ENCODE data around the gene FXYD4.
A peak's percentile ranks its signal among the peaks of the same experiment; 100 is the strongest.
"Not testable (repeated sequence)": the region's sequence is repeated elsewhere in the genome, so short reads cannot be mapped to it uniquely, and the experiment has no call there.

FXYD4 gene

GRCh38 chr10:43391496-43391895 lies 20.1 kb downstream of the FXYD4 start:
- no peak for DNase-seq (ENCODE audit: low read depth)
- no peak overlapping the region for H3K4me3 ChIP-seq (ENCODE audit: low read depth, low read length)

DNA sequence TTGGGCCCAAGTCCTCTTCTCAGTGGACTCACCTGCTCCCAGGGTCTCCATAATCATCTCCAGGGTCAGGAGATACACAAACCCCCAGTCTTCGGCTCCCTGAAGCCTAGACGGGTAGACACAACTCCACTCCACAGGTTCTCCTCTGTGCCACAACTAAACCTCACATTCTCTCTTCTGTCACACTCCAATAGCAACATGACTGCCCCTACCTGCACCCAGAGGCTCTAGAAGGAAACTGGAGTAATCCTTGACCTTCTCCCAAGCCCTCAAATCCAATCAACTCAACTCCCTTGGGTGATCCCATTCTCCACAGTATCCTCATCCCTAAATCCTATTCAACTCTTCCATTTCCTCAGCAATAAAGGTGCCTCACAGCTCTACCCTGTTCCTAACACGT lies 21.3 kb downstream of the FXYD4 start:
- H3K4me3 ChIP-seq (ENCODE audit: low read depth, low read length) = no peak overlapping the region
- no peak for DNase-seq (ENCODE audit: low read depth)

DNA sequence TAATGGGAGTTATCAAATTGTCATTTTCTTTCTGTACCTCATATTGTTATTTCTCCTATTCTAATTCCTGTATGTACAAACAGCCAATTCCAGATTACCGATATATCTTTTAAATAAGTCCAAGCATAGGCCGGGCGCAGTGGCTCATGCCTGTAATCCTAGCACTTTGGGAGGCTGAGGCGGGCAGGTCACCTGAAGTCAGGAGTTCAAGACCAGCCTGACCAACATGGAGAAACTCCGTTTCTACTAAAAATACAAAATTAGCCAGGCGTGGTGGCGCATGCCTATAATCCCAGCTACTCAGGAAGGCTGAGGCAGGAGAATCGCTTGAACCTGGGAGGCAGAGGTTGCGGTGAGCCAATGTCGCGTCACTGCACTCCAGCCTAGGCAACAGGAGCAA lies 21.8 kb downstream of the FXYD4 start:
- DNase-seq (ENCODE audit: low read depth); H3K4me3 ChIP-seq (ENCODE audit: low read depth, low read length): not testable (repeated sequence)

GRCh38 chr10:43393606-43394360 lies 22.3 kb downstream of the FXYD4 start:
- no peak for DNase-seq (ENCODE audit: low read depth)
- no peak overlapping the region for H3K4me3 ChIP-seq (ENCODE audit: low read depth, low read length)

- no peak for DNase-seq (ENCODE audit: low read depth)
- H3K4me3 ChIP-seq (ENCODE audit: low read depth, low read length) = no peak overlapping the region
These were observed 23.4 kb downstream of the FXYD4 start for GRCh38 chr10:43394868-43395267.

GRCh38 chr10:43395571-43396060 lies 24.2 kb downstream of the FXYD4 start:
- no peak for DNase-seq (ENCODE audit: low read depth)
- peak overlapping the region; percentile 55 for H3K4me3 ChIP-seq (ENCODE audit: low read depth, low read length)

GRCh38 chr10:43396061-43396927 lies 24.9 kb downstream of the FXYD4 start:
- peak overlapping the region; percentile 55 for H3K4me3 ChIP-seq (ENCODE audit: low read depth, low read length)
- DNase-seq (ENCODE audit: low read depth) = no peak

- DNase-seq (ENCODE audit: low read depth) = no peak
- peak overlapping the region; percentile 55 for H3K4me3 ChIP-seq (ENCODE audit: low read depth, low read length)
These were observed 25.6 kb downstream of the FXYD4 start for GRCh38 chr10:43396928-43397624.

DNA sequence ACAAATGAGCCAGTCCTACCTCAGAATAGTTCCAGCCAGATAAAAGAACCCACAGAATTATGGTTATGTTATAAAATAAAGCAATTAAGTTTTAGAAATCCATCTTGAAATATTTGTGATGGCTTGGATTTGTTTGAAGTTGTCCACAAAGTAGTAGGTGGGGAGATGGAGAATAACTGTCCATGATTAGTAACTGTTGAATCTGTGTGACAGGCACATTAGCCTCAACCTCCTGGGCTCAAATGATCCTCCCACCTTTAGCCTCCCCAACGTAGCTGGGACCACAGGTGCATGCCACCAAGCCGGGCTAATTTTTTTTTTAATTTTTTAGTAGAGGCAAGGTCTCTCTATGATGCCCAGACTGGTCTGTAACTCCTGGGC lies 27.5 kb downstream of the FXYD4 start:
- DNase-seq (ENCODE audit: low read depth) = no peak
- H3K4me3 ChIP-seq (ENCODE audit: low read depth, low read length) = no peak overlapping the region

DNA sequence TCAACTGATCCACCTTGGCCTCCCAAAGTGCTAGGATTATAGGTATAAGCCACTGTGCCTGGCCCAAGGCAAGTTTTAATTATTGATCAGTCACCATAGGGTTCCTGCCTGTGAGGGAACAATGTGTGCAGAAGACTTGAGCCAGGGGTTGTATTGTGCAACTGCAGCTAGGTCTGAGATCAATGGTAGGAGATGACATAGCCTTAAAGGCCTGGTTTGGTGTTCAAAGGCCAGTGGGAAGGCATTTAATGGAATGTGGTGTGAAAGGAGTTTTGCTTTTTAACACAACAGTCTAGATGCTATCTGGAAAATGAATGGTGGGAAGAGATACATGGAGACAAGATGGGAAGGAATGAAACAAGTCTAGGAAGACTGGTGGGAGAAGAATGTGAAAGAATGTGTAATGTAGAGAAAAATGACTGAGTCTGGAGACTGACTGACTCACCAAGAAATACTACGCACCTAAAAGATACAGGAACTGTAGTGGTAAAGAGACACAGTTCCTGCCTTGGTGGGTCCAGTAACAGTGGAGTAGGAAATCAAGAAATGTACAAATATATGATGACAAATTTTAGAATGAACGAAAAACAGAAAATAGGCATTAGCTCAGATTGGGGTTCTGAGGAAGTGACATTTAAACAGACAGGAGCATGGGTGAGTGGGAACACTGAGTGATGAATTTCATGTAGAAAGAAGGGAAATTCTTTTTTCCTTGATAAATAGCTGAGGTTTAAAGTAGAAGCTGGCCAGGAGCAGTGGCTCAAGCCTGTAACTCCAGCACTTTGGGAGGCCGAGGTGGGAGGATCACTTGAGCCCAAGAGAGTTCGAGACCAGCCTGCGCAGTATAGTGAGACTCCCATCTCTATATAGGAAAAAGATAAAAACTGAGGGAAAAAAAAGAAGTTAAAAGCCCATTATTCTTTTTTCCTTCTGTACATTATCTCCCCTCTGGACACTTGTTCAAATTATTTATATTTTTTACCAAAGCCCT lies 28.2 kb downstream of the FXYD4 start:
- no peak for DNase-seq (ENCODE audit: low read depth)

DNA sequence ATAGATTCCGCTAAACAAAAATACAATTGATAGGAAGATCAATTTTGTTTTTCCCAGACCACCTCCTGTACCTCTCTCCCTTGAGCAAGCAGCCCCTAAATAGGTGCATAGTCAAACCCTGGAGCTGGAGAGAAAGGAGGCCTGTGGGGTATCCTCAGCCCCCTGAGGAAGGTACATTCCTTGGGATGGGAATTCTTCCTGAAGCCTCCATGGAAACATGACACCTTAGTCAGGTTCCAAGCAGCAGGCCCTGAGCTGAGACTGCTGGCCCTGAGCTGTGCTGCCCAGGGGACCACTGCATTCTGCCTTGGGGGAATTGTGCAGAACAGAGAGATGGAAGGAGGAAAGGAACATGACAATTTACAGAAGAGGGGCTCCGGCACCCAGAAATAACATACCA lies 30.2 kb downstream of the FXYD4 start:
- no peak overlapping the region for H3K4me3 ChIP-seq (ENCODE audit: low read depth, low read length)
- no peak for DNase-seq (ENCODE audit: low read depth)

More for the DNA sequence above, 28.2 kb downstream of the FXYD4 start:
- no peak overlapping the region for H3K4me3 ChIP-seq (ENCODE audit: low read depth, low read length)

DNA sequence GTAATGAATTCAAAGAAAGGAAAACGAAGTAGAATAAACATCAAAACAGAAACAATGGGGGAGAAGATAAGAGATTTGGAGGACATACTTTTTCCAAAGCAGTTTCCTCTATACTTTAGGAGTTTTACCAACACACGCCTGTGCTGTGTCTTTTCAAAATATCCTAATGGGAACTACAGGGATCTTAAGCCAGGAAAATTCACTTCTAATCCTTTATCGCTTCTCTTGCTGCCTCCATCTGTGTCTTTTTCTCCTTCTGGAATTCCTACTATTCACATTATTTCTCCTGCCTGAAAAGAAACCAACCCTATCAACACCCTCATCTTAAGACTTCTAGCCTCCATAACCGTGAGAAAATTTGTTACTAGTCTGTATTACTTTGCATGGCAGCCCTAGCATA lies 30.7 kb downstream of the FXYD4 start:
- DNase-seq (ENCODE audit: low read depth) = no peak
- H3K4me3 ChIP-seq (ENCODE audit: low read depth, low read length) = no peak overlapping the region

DNA sequence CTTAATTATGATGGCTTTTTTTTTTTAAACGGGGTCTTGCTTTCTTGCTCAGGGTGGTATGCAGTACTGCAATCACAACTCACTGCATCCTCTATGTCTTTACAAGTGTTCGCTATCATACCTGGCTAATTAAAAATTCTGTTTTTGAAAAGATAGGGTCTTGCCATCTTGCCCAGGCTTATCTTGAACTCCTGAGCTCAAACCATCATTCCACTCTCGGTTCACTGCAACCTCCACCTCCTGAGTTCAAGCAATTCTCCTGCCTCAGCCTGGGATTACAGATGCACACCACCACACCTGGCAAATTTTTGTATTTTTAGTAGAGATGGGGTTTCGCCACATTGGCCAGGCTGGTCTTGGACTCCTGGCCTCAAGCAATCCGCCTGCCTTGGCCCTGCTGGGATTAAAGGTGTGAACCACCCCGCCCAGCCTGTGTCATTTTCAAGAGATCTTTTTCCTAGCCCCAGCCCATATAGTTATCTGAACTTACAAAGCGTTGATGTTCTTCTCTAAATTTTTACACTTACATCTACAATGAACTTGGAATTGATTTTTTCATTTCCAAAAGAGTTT lies 31.5 kb downstream of the FXYD4 start:
- no peak for DNase-seq (ENCODE audit: low read depth)
- H3K4me3 ChIP-seq (ENCODE audit: low read depth, low read length) = no peak overlapping the region

- no peak overlapping the region for H3K4me3 ChIP-seq (ENCODE audit: low read depth, low read length)
- DNase-seq (ENCODE audit: low read depth) = no peak
These were observed 32.7 kb downstream of the FXYD4 start for GRCh38 chr10:43403911-43404703.

DNA sequence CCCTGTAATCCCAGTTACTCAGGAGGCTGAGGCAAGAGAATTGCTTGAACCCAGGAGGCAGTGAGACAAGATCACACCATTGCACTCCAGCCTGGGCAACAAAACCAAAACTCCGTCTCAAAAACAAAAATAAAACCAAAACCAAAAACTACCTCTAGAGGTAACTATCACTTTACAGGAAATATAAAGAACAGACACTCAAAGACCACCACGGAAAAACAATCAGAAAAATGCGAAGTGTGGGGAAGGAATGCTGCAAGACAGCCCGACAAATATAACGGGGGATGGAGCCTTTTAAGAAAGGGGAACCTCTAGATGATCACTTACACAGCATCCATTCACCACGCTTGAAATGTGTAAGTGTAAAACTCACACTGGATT lies 33.3 kb downstream of the FXYD4 start:
- no peak for DNase-seq (ENCODE audit: low read depth)
- H3K4me3 ChIP-seq (ENCODE audit: low read depth, low read length) = no peak overlapping the region

GRCh38 chr10:43407148-43407575 lies 35.7 kb downstream of the FXYD4 start:
- H3K4me3 ChIP-seq (ENCODE audit: low read depth, low read length) = peak overlapping the region; percentile 79
- DNase-seq (ENCODE audit: low read depth) = no peak

GRCh38 chr10:43407576-43408330 lies 36.3 kb downstream of the FXYD4 start:
- H3K4me3 ChIP-seq (ENCODE audit: low read depth, low read length) = peak overlapping the region; percentile 79
- DNase-seq (ENCODE audit: low read depth) = peak; percentile 74
